Small intestine (tissue), 16 donors: Measurements from ENCODE around the gene UCN2. TPM values are rescaled to one million over a fixed set of nuclear protein-coding genes. Genes with fewer than 3 reads are reported as not detected.
A peak's percentile ranks its signal among the peaks of the same experiment; 100 is the strongest.

Source experiments
- DNase-seq, 2 donors: peaks; one replicate each; pipeline versions ENCODE4 v3.0.0 to v3.0.0-alpha.2; 2013
- FAIRE-seq: peaks from 2 replicates; lab custom pipeline; 2012; peaks lifted over from hg19 to GRCh38; lab: Jason Lieb, UNC
- H3K27ac ChIP-seq, 3 donors: one replicate each; pipeline ENCODE4 v1.5.1; 2013; ENCODE audit warnings: low read length in 2 of 3, mild to moderate bottlenecking in 2 of 3, control low read depth in 1 of 3, inconsistent platforms in 1 of 3, low read depth in 1 of 3, moderate library complexity in 1 of 3
- H3K27me3 ChIP-seq, 3 donors: one replicate each; pipeline ENCODE4 v1.6.1; 2013; ENCODE audit warnings: low read length in 3 of 3, inconsistent platforms in 1 of 3; ENCODE audit not compliant: control insufficient read depth in 3 of 3, insufficient read depth in 3 of 3
- H3K36me3 ChIP-seq, 3 donors: one replicate each; pipeline ENCODE4 v1.6.1; 2013; ENCODE audit warnings: low read length in 3 of 3, inconsistent platforms in 1 of 3, low read depth in 1 of 3, mild to moderate bottlenecking in 1 of 3, moderate library complexity in 1 of 3; ENCODE audit not compliant: control insufficient read depth in 3 of 3, insufficient read depth in 2 of 3
- H3K4me1 ChIP-seq, 3 donors: one replicate each; pipeline ENCODE4 v1.6.1; 2013; ENCODE audit warnings: low read length in 2 of 3, inconsistent platforms in 1 of 3, low read depth in 1 of 3, mild to moderate bottlenecking in 1 of 3, moderate library complexity in 1 of 3; ENCODE audit not compliant: control insufficient read depth in 3 of 3, insufficient read depth in 2 of 3
- H3K4me3 ChIP-seq, 3 donors: one replicate each; pipeline ENCODE4 v1.5.1; 2013; ENCODE audit warnings: low read length in 3 of 3, control low read depth in 1 of 3, inconsistent platforms in 1 of 3, low read depth in 1 of 3, mild to moderate bottlenecking in 1 of 3, moderate library complexity in 1 of 3
- H3K9me3 ChIP-seq, 2 donors: one replicate each; pipeline ENCODE4 v1.6.1; 2013; ENCODE audit warnings: low read depth in 1 of 2, low read length in 1 of 2; ENCODE audit not compliant: control insufficient read depth in 2 of 2, insufficient read depth in 1 of 2
- WGBS, 3 donors: extraction: QIAGEN DNeasy Blood & Tissue Kit; methylation state at CpG; one replicate each; pipeline ENCODE4 v1.1.7; 2013; 5-methylcytosine and 5-hydroxymethylcytosine counted together
- long read RNA-seq, 10 donors: transcript quantifications; one replicate each; lab custom pipeline, GENCODE V29; 2026
- polyA plus RNA-seq, 4 donors: library from polyadenylated mRNA; stranded (reverse) in 3 of 4; unstranded in 1 of 4; fragments of 200-250 nt in 3 of 4; fragments of 120-200 nt in 1 of 4; gene quantifications; one replicate each; pipeline versions ENCODE4 v1.2.1 to v1.2.3, GENCODE V29; 2013
- donor health status: healthy with polysubstance abuse.
- donor health status: control.
- donor health status: control.
- donor health status: Bipolar disorder and iron deficiency.
- donor health status: healthy.

Gene UCN2, protein sequence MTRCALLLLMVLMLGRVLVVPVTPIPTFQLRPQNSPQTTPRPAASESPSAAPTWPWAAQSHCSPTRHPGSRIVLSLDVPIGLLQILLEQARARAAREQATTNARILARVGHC
- polyA plus RNA-seq: under 1 TPM in 2 of 4 donors, not detected in 2; 0.13 to 0.65 TPM
- long read RNA-seq, donor 1: 0 reads
- long read RNA-seq, donor 2: 0 reads
- long read RNA-seq, donor 3: 0 reads
- long read RNA-seq, donor 4: 0 reads
- long read RNA-seq, donor 5: 0 reads
- long read RNA-seq, donor 6: 0 reads
- long read RNA-seq, donor 7: 0 reads
- long read RNA-seq, donor 8: 0 reads
- long read RNA-seq, donor 9: 0 reads
- long read RNA-seq, donor 10: 0 reads

DNA sequence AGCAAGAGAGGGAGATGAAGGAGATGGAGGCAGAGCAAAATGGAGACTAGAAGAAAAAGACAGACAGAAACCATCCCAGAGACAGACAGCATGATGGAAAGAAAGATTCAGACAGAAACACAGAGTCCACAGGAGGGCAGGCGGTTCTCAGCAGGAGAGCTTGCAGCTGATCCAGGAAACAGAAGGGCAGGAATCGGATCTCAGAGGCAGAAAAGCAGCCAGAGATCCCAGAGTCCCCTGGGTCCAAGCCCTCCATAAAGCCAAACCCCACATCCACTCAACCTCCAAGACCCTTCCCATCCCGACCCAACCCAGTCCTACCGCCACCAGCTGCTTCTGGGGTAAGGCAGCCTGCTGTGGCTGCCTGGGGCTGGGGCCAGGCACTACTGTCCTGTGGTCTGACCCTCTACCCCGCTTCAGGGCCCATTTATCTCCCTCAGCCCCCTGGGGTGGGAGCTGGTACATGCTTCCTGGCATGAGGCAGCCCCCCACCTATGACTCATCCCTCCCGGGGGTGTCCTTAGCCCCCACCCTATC, at the start of gene UCN2:
TSS of gene UCN2 (minus strand) at position 400 of the 537 bp plus-strand sequence. CDS start 657 bp downstream, outside the sequence.
- no peak within 1 kb of the TSS for H3K27ac ChIP-seq
- peaks cover 0 to 9% (median 0%) of the 10 kb centered on the region in 3 donors for H3K4me1 ChIP-seq
- DNase-seq (no peak), FAIRE-seq (no peak)
- H3K9me3 ChIP-seq: no peaks in the 10 kb centered on the region
- WGBS, 3 donors: 53 to 75% (median 67%) methylated on average over 6 of the region's 6 CpGs
- H3K27me3 ChIP-seq: no peaks in the 10 kb centered on the region
- H3K36me3 ChIP-seq: peaks cover 0 to 29% (median 0%) of the 10 kb centered on the region in 3 donors
- no peak within 1 kb of the TSS for H3K4me3 ChIP-seq

DNA sequence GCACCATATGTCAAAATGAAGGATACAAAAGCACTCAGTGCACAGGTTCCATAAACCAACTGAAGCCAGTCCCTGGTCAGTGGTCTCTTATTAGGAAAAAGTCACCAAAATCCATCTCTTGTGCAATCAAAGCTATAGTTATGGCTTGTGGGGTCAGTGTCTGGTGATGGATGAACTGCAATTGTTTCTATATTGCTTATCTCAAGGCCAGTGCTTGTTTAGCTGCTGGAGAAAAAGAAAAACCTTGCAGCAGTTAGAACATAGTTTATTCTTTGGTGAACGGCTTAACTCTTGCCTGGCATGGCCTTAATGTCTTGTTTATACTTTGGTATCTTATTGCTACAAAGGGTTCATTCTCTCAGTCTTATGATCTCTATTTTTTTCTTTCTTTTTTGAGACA, 48.7 kb upstream of the UCN2 start:
- H3K27ac ChIP-seq: no peak overlapping the region
- H3K4me3 ChIP-seq: no peak overlapping the region
- H3K36me3 ChIP-seq: peaks cover 0 to 7% (median 0%) of the 10 kb centered on the region in 3 donors
- peaks cover 0 to 15% of the 10 kb centered on the region in 2 donors for H3K9me3 ChIP-seq
- peaks cover 0 to 2% (median 0%) of the 10 kb centered on the region in 3 donors for H3K4me1 ChIP-seq
- H3K27me3 ChIP-seq: peaks cover 0 to 3% (median 0%) of the 10 kb centered on the region in 3 donors
- 51 to 64% (median 52%) methylated on average over 1 of the region's 1 CpG for WGBS, 3 donors
- no peak for FAIRE-seq
- DNase-seq: no peak

DNA sequence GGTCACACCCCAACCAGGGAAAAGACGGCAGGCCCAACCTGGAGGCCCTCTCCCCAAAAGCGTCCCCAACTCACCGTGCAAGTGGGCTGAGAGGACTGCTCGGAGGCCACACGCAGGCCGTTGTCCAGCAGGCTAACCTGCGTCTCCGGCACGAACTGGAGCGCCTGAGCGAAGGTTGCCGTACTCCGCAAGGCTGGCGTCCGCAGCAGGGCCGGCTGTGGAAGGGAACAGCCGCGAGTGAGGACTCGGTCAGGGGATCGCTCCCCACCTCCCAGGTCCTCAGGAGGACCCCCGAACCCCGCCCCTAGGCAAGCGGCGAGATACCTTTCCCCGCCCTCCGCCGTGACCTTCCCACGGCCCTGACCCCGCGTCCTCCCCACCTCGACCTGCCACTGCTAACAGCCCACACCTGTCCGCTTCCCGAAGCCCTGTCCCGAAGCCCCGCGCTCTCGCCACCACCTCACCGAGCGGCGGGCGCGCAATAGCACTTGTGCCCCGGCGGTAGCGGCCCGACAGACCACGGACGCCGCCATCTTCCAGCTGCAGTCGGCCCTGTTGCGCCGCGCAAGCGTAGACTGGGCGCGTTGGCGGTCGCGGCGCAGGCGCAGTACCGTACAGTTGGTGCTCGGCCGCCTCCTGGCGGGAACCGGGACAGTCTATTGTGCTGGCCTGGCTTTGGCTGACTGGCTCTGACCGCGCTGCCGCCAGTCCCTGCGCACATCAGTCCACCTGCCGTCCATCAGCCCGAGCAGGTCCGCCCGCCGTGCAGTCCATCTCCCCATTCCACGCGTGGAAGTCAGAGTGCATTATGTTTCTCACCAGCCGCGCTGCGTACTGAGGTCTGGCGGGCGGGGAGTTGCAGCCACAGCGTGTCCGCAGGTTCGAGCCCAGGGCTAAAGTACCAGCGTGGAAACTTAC, 45.8 kb upstream of the UCN2 start, which contains the start of gene UQCRC1:
TSS of gene UQCRC1 (minus strand) at position 559 of the 918 bp plus-strand sequence. CDS start at position 533, 26 bp downstream.
- H3K36me3 ChIP-seq: peaks cover 8 to 30% (median 10%) of the 10 kb centered on the region in 3 donors
- FAIRE-seq (no peak), DNase-seq (peak; percentile 91 to 97)
- peak within 1 kb of the TSS; percentile 85 to 97 (median 90) for H3K4me3 ChIP-seq
- H3K27me3 ChIP-seq: peaks cover 0 to 3% (median 0%) of the 10 kb centered on the region in 3 donors
- peak within 1 kb of the TSS; percentile 61 to 85 (median 81) for H3K27ac ChIP-seq
- WGBS, 3 donors: 2 to 4% (median 2%) methylated on average over 69 to 86 of the region's 86 CpGs
- H3K4me1 ChIP-seq: peaks cover 0 to 2% (median 0%) of the 10 kb centered on the region in 3 donors
- no peaks in the 10 kb centered on the region for H3K9me3 ChIP-seq

DNA sequence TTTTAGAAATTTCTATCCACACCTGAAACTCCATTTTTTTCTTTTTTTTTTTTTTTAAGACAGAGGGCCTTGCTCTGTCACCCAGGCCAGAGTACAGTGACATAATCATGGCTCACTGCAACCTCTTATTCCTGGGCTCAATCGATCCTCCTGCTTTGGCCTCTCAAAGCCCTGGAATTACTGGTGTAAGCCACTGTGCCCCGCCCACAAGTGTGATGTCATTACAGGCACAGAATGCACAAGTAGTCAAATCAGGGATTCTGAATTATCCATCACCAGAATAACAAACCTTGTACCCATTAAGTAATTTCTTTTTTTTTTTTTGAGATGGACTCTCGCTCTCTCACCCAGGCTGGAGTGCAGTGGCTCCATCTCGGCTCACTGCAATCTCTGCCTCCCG, 43.9 kb upstream of the UCN2 start:
- 92 to 96% (median 95%) methylated on average over 5 of the region's 5 CpGs for WGBS, 3 donors
- Histone ChIP-seq H3K36me3 (peaks cover 15 to 49% (median 26%) of the 10 kb centered on the region in 3 donors), H3K27ac (no peak overlapping the region), H3K4me3 (no peak overlapping the region), H3K4me1 (peaks cover 0 to 2% (median 0%) of the 10 kb centered on the region in 3 donors), H3K9me3 (no peaks in the 10 kb centered on the region), H3K27me3 (peaks cover 0 to 3% (median 0%) of the 10 kb centered on the region in 3 donors)
- FAIRE-seq: no peak
- DNase-seq: no peak

DNA sequence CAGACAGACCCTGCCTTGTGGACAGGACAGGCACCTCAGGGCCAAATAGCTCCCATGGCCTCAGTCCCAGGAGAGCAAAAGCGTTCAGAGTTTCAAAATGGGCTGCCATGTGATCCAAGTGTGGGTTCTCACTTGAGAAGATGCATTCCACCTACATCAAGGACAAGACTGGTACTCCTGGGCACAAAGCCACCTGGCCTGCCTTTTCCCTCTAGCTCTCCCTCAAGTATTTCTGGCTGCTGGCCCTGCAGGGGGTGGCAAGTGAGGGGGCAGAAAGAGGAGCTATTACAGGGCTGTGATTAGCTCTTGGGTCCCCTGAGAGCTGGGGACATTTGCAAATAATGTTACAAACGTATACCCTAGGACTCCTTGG, 38.0 kb upstream of the UCN2 start:
- Histone ChIP-seq H3K27me3 (no peaks in the 10 kb centered on the region), H3K9me3 (no peaks in the 10 kb centered on the region), H3K36me3 (peaks cover 20 to 98% (median 51%) of the 10 kb centered on the region in 3 donors), H3K4me3 (no peak overlapping the region), H3K27ac (no peak overlapping the region), H3K4me1 (no peaks in the 10 kb centered on the region)
- 75 to 92% (median 80%) methylated on average over 2 of the region's 2 CpGs for WGBS, 3 donors
- DNase-seq (no peak), FAIRE-seq (no peak)

DNA sequence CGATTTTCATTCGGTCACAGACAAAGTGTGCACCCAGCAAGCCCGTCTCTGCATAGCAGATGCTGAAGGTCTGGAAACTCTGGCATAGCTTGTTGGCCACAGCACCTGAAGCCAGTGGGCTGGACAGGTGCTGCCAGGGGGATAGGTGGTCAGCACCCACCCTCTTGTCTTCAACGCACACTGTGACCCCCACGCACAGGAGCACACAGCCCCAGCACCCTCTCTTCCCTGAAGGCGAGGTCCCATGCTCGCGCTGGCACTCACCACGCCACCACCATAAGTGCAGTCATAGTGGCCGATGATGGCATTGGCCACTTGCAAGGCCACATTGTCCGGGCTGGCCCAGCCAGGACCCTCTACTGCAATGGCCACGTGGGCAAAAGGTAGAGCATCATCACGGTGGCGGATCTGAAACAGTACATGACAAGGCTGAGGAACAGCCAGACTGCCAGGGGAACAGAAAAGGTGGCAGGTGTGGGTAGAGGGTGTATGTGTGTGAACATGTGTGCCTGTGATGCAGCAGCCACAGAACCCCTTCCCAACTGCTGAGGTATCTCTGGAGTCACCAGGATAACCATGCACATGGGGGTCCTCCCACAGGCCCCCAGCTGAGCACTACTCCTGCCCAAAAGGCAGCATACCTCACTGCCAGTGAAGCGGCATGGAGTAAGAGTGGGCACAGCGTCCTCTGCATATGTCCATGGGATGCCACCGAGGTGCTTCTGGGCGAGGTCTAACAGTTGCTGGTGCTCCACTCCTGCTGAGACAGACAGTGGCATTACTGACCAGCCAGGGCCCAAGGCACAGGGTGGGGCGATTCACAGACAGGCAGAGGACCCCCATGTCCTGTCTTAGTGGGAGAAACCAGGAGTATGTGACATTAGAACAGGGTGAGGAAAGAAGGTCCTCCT, 37.4 kb upstream of the UCN2 start:
- Histone ChIP-seq H3K4me3 (no peak overlapping the region), H3K27me3 (no peaks in the 10 kb centered on the region), H3K4me1 (peaks cover 0 to under 1% (median 0%) of the 10 kb centered on the region in 3 donors), H3K9me3 (no peaks in the 10 kb centered on the region), H3K36me3 (peaks cover 20 to 95% (median 51%) of the 10 kb centered on the region in 3 donors), H3K27ac (no peak overlapping the region)
- WGBS, 3 donors: 94 to 96% (median 95%) methylated on average over 19 of the region's 19 CpGs
- FAIRE-seq: no peak
- no peak for DNase-seq

DNA sequence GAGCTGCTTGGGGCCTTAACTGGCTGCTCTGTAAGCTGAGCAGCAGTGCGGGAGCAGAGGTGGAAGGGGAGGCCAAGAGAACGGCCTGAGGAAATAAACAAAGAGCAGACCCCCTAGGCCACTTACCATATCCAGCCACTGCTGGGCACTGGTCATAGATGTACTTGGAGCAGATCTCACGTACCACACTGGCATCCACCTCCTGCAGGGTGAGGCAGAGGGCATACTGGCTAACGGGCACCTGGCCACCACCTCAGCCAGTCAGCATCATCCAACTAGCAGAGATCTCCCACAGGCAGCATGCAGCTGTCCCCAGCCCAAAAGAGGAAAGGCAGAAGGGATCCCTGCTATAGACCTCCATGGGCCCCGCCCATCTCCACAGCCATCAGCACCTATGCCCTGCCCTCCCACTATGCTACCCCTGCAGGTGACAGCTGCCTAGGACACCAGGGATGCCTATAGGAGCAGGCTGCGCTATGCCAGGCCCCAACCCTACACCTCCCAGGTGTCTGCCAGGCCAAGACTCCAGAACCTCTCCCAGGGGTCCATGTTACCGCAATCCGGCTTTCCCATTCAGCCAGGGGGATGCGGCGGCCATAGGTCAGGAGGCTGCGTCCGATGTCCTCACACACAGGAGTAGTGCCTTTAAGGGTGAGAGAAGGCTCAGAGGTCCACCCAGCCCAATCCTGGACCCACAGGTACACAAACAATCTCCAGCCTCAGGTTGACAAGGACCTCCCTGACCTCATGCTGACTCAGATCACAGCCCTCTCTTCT, 36.1 kb upstream of the UCN2 start:
- WGBS, 3 donors: 93 to 97% (median 94%) methylated on average over 12 of the region's 12 CpGs
- Histone ChIP-seq H3K9me3 (no peaks in the 10 kb centered on the region), H3K4me1 (peaks cover 0 to 13% (median 0%) of the 10 kb centered on the region in 3 donors), H3K27me3 (peaks cover 0 to 3% (median 1%) of the 10 kb centered on the region in 3 donors), H3K27ac (no peak overlapping the region), H3K4me3 (no peak overlapping the region), H3K36me3 (peaks cover 14 to 82% (median 45%) of the 10 kb centered on the region in 3 donors)
- FAIRE-seq (no peak), DNase-seq (no peak)
